GM13977 (cell line): ENCODE data around the gene WDFY2.

Experiments used
- DNase-seq: peaks from one replicate; pipeline ENCODE4 v3.0.0; 2012; ENCODE audit warnings: low spot score
- CTCF ChIP-seq: IDR thresholded peaks from 2 replicates; pipeline ENCODE4 v1.5.1; 2012; ENCODE audit warnings: mild to moderate bottlenecking, control low read depth; ENCODE audit not compliant: insufficient read depth; ENCODE audit errors: extremely low read depth, missing control alignments
- in situ Hi-C: fragments of 300-500 bp; cut with MboI; formaldehyde crosslinking; loops from one replicate; pipeline ENCODE4 v1.12.0; 2022; ENCODE audit warnings: low sequenced_read_pairs, low pct_unique_long_range_greater_than_20kb, mixed read lengths, inconsistent platforms; ENCODE audit not compliant: unreplicated experiment

WDFY2 gene

GRCh38 chr13:51793570-51794271, 209.5 kb downstream of the WDFY2 start:
- TF ChIP-seq CTCF, result no peak
- in situ Hi-C loops, result no loop called here
- peak; percentile 51 for DNase-seq

GRCh38 chr13:51794964-51795363, 210.7 kb downstream of the WDFY2 start:
- no peak for DNase-seq
- in situ Hi-C loops, result no loop called here

GRCh38 chr13:51795419-51795818, 211.2 kb downstream of the WDFY2 start:
- no peak for TF ChIP-seq CTCF
- DNase-seq, result no peak
- in situ Hi-C loops, result no loop called here

More at GRCh38 chr13:51794964-51795363, 210.7 kb downstream of the WDFY2 start:
- TF ChIP-seq CTCF, result no peak

- in situ Hi-C loops, result no loop called here
- no peak for TF ChIP-seq CTCF
- no peak for DNase-seq
Observed at GRCh38 chr13:51796546-51796945, 212.3 kb downstream of the WDFY2 start.

GRCh38 chr13:51797664-51798488, 213.6 kb downstream of the WDFY2 start:
- in situ Hi-C loops, result no loop called here
- DNase-seq, result peak; percentile 65
- TF ChIP-seq CTCF, result peak; percentile 58

GRCh38 chr13:51799261-51799660, 215.0 kb downstream of the WDFY2 start:
- DNase-seq, result no peak
- no peak for TF ChIP-seq CTCF
- in situ Hi-C loops, result no loop called here
